ENCODE measurements around the gene CRB3. TPM values are rescaled to one million over a fixed set of nuclear protein-coding genes. Genes with fewer than 3 reads are reported as not detected.

Gene CRB3
- total and polyA plus RNA-seq, 4 experiments from 2014 or later, result 4.2 to 10.3 (median 4.7) TPM

DNA sequence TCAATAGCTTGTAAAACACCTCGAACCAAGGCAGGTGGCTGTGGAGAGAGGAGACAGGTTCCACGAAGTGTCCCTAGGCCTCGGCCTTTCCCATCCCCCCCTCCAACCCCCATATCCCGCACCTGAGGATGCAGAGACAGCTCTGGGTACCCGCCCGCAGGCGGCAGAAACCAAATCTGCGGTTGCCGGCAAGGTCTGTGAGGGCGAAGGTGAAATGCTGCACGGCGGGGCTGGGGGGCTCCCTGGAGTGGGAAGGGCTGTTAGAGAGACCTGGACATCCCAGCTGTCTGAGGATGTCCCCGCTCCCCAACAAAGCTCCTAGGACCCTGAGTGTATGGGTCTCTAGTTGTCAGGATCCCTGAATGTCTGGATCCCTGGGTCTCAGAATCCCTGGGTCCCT lies 14.7 kb downstream of the CRB3 start:
- Mint-ChIP-seq H3K9me3 (no peaks in the 10 kb centered on the region), H3K4me3 (no peak overlapping the region), H3K27ac (peak overlapping the region in 1 of 7 donors; percentile 70), H3K27me3 (no peaks in the 10 kb centered on the region), H3K36me3 (peaks cover 14 to 25% of the 10 kb centered on the region in 2 donors), H3K4me1 (peaks cover 19 to 50% (median 29%) of the 10 kb centered on the region in 4 donors)
- Histone ChIP-seq H3K4me1 (ENCODE audit: insufficient read depth, low read length) (peaks cover 46% of the 10 kb centered on the region), H3K27ac (ENCODE audit: low read depth, low read length) (peak overlapping the region; percentile 93), H3K36me3 (ENCODE audit: insufficient read depth, low read length) (peaks cover 33% of the 10 kb centered on the region), H3K9me3 (ENCODE audit: control insufficient read depth in 1 of 2, low read length in 2 of 2) (no peaks in the 10 kb centered on the region), H3K27me3 (ENCODE audit: insufficient read depth, low read length) (no peaks in the 10 kb centered on the region), H3K4me3 (ENCODE audit: low read length in 2 of 2) (no peak overlapping the region)
- ChIA-PET CTCF (ENCODE audit: partially characterized antibody) (interaction anchor here (1.3 to 1.4 kb wide), 2 partner anchors 21 to 38 kb away, joined by 3 read pairs; no protein-coding TSS in a partner anchor), POLR2A (ENCODE audit: partially characterized antibody) (no interaction called here)
- intact Hi-C loops (cut with micrococcal nuclease), result no loop called here
- DNase-seq, result no peak

- no peaks in the 10 kb centered on the region for H3K9me3 Mint-ChIP-seq
- H3K4me1 Mint-ChIP-seq, result peaks cover 19 to 46% (median 29%) of the 10 kb centered on the region in 4 donors
- H3K36me3 Mint-ChIP-seq, result peaks cover 9 to 22% of the 10 kb centered on the region in 2 donors
- Histone ChIP-seq H3K27ac (ENCODE audit: low read depth, low read length) (peak overlapping the region; percentile 93), H3K9me3 (ENCODE audit: control insufficient read depth in 1 of 2, low read length in 2 of 2) (no peaks in the 10 kb centered on the region), H3K4me1 (ENCODE audit: insufficient read depth, low read length) (peaks cover 46% of the 10 kb centered on the region), H3K27me3 (ENCODE audit: insufficient read depth, low read length) (no peaks in the 10 kb centered on the region), H3K36me3 (ENCODE audit: insufficient read depth, low read length) (peaks cover 27% of the 10 kb centered on the region), H3K4me3 (ENCODE audit: low read length in 2 of 2) (peak overlapping the region in 1 of 2 donors; percentile 0)
- H3K27ac Mint-ChIP-seq, result peak overlapping the region; percentile 93 to 99 (median 98)
- CTCF ChIA-PET (ENCODE audit: partially characterized antibody), result interaction anchor here (1.4 kb wide), 1 partner anchor 261 kb away, joined by 4 read pairs; no protein-coding TSS in a partner anchor
- DNase-seq, result no peak
- intact Hi-C loops (cut with micrococcal nuclease), result no loop called here
- POLR2A ChIA-PET (ENCODE audit: partially characterized antibody), result interaction anchor here (1.6 to 3.0 kb wide), 3 partner anchors 20 to 293 kb away, joined by 4 to 35 read pairs (median 5); partner anchors contain the start of genes SLC25A23 and VAV1
- no peaks in the 10 kb centered on the region for H3K27me3 Mint-ChIP-seq
- H3K4me3 Mint-ChIP-seq, result peak overlapping the region; percentile 94 to 100 (median 96)
Measured at GRCh38 chr19:6479836-6480398, 15.8 kb downstream of the CRB3 start.

DNA sequence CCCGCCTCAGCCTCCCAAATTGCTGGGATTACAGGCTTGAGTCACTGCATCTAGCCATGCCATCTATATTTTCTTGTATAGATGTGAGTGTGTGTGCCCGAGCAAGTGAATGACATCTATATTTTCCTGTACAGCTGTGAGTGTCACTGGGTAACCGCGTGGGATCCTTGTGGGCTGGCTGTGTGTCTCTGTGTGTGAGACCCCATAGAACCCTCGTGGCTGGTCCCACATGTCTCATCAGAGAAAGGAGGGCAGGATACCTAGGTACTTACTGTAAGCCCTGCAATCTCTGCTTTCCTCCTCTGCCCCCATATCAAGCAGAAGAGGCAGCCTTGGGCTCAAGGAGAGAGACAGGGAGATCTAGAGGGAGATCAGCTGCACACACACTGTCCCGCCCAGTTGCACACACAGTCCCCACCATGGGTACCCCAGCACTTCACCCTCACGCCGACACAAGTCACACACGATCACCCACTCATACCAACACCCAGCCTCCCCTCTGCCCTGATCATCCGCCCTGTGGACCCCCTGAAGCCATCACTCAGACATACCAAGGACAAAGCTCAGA lies 16.9 kb downstream of the CRB3 start:
- H3K9me3 ChIP-seq (ENCODE audit: control insufficient read depth in 1 of 2, low read length in 2 of 2), result no peaks in the 10 kb centered on the region

DNA sequence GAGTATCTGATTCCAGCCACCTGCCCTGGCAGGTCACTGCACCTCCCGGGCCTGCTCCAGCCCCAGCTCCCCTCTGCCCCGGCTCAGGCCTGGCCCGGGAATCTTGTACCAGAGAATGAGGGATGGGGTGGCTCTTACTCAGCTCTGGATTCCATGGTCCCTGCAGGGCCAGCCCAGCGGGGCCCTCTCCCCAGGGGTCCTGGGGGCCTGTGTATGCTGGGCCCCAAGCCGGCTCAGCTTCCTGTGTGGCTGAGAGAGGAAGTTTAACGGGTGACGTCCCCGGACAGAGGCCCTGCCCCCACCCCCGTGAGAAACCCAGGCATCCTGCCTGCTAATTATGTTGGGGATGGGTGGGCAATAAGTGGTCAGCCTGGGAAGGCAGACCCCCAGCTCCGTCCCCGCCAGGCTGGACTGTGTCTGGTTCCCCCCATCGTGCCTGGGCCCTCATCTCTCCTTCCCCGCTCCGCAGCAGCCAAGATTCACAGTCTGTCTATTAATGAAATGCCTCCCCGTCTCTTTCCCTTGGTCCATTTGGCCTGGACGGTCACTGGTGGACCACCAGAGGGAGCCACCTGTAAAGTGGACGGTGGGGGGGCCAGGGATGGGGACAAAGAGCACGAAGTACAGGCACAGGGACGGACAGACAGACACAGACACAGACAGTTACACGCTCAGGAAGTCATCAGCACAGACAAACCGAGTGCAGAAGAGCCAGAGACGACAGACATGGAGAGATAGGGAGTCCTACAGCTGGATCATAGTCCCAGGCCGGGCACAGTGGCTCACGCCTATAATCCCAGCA lies 17.7 kb downstream of the CRB3 start, which contains the start of gene DENND1C:
Gene DENND1C, minus strand, starts transcription at position 247 of the 802 bp plus-strand sequence. Its CDS starts 92 bp downstream, at position 155.
- no peaks in the 10 kb centered on the region for H3K9me3 ChIP-seq (ENCODE audit: control insufficient read depth in 1 of 2, low read length in 2 of 2)
- Mint-ChIP-seq H3K4me1 (peaks cover 19 to 46% (median 27%) of the 10 kb centered on the region in 4 donors), H3K4me3 (peak within 1 kb of the TSS; percentile 94 to 100 (median 96)), H3K9me3 (no peaks in the 10 kb centered on the region), H3K36me3 (peaks cover 3 to 15% of the 10 kb centered on the region in 2 donors), H3K27ac (peak within 1 kb of the TSS; percentile 93 to 99 (median 98)), H3K27me3 (no peaks in the 10 kb centered on the region)
- peak within 1 kb of the TSS; percentile 93 for H3K27ac ChIP-seq (ENCODE audit: low read depth, low read length)
- ChIA-PET CTCF (ENCODE audit: partially characterized antibody) (interaction anchor here (0.7 to 1.8 kb wide), 7 partner anchors 16 to 263 kb away, joined by 3 to 6 read pairs (median 4); partner anchors contain the start of gene SLC25A23), POLR2A (ENCODE audit: partially characterized antibody) (interaction anchor here (0.9 to 3.0 kb wide), 17 partner anchors 8 to 291 kb away, joined by 3 to 35 read pairs (median 8); partner anchors contain the start of genes ALKBH7, CLPP, CRB3 and GPR108)
- intact Hi-C loops (cut with micrococcal nuclease), result loop anchor here (1.0 kb wide), 1 partner anchor 21 kb away; no protein-coding TSS in a partner anchor
- peak within 1 kb of the TSS; percentile 91 to 97 for H3K4me3 ChIP-seq (ENCODE audit: low read length in 2 of 2)
- H3K27me3 ChIP-seq (ENCODE audit: insufficient read depth, low read length), result no peaks in the 10 kb centered on the region
- H3K4me1 ChIP-seq (ENCODE audit: insufficient read depth, low read length), result peaks cover 46% of the 10 kb centered on the region
- DNase-seq, result peak; percentile 58 to 66 (median 64)
- peaks cover 10% of the 10 kb centered on the region for H3K36me3 ChIP-seq (ENCODE audit: insufficient read depth, low read length)

More for the DNA sequence above, 16.9 kb downstream of the CRB3 start:
- H3K4me1 ChIP-seq (ENCODE audit: insufficient read depth, low read length), result peaks cover 46% of the 10 kb centered on the region
- POLR2A ChIA-PET (ENCODE audit: partially characterized antibody), result interaction anchor here (0.9 to 3.0 kb wide), 17 partner anchors 8 to 292 kb away, joined by 3 to 35 read pairs (median 8); partner anchors contain the start of genes ALKBH7, CLPP, CRB3 and GPR108
- H3K36me3 ChIP-seq (ENCODE audit: insufficient read depth, low read length), result peaks cover 18% of the 10 kb centered on the region
- peaks cover 19 to 46% (median 29%) of the 10 kb centered on the region in 4 donors for H3K4me1 Mint-ChIP-seq
- peak overlapping the region; percentile 94 to 100 (median 96) for H3K4me3 Mint-ChIP-seq
- H3K27ac ChIP-seq (ENCODE audit: low read depth, low read length), result peak overlapping the region; percentile 93
- H3K27me3 ChIP-seq (ENCODE audit: insufficient read depth, low read length), result no peaks in the 10 kb centered on the region
- CTCF ChIA-PET (ENCODE audit: partially characterized antibody), result interaction anchor here (0.7 to 1.4 kb wide), 6 partner anchors 15 to 262 kb away, joined by 3 to 4 read pairs (median 4); partner anchors contain the start of gene SLC25A23
- peaks cover 8 to 21% of the 10 kb centered on the region in 2 donors for H3K36me3 Mint-ChIP-seq
- no peaks in the 10 kb centered on the region for H3K27me3 Mint-ChIP-seq
- H3K4me3 ChIP-seq (ENCODE audit: low read length in 2 of 2), result peak overlapping the region; percentile 91 to 97
- no peaks in the 10 kb centered on the region for H3K9me3 Mint-ChIP-seq
- peak overlapping the region; percentile 93 to 99 (median 98) for H3K27ac Mint-ChIP-seq
- intact Hi-C loops (cut with micrococcal nuclease), result loop anchor here (1.0 kb wide), 1 partner anchor 21 kb away; no protein-coding TSS in a partner anchor
- DNase-seq, result no peak

- POLR2A ChIA-PET (ENCODE audit: partially characterized antibody), result interaction anchor here (1.5 to 3.0 kb wide), 9 partner anchors 7 to 89 kb away, joined by 5 to 35 read pairs (median 11); partner anchors contain the start of genes CRB3, KHSRP and SLC25A23
- no peak for DNase-seq
- intact Hi-C loops (cut with micrococcal nuclease), result no loop called here
- Histone ChIP-seq H3K27me3 (ENCODE audit: insufficient read depth, low read length) (no peaks in the 10 kb centered on the region), H3K36me3 (ENCODE audit: insufficient read depth, low read length) (peaks cover 4% of the 10 kb centered on the region), H3K4me1 (ENCODE audit: insufficient read depth, low read length) (peaks cover 46% of the 10 kb centered on the region), H3K9me3 (ENCODE audit: control insufficient read depth in 1 of 2, low read length in 2 of 2) (no peaks in the 10 kb centered on the region), H3K27ac (ENCODE audit: low read depth, low read length) (peak overlapping the region; percentile 93), H3K4me3 (ENCODE audit: low read length in 2 of 2) (peak overlapping the region in 1 of 2 donors; percentile 91)
- H3K36me3 Mint-ChIP-seq, result peaks cover 3 to 15% of the 10 kb centered on the region in 2 donors
- peaks cover 19 to 46% (median 27%) of the 10 kb centered on the region in 4 donors for H3K4me1 Mint-ChIP-seq
- H3K9me3 Mint-ChIP-seq, result no peaks in the 10 kb centered on the region
- H3K4me3 Mint-ChIP-seq, result peak overlapping the region; percentile 94 to 100 (median 96)
- H3K27ac Mint-ChIP-seq, result peak overlapping the region; percentile 93 to 99 (median 98)
- no peaks in the 10 kb centered on the region for H3K27me3 Mint-ChIP-seq
- CTCF ChIA-PET (ENCODE audit: partially characterized antibody), result interaction anchor here (1.2 to 1.8 kb wide), 2 partner anchors 17 to 35 kb away, joined by 4 to 6 read pairs; no protein-coding TSS in a partner anchor
Measured at GRCh38 chr19:6482343-6482686, 18.2 kb downstream of the CRB3 start.

DNA sequence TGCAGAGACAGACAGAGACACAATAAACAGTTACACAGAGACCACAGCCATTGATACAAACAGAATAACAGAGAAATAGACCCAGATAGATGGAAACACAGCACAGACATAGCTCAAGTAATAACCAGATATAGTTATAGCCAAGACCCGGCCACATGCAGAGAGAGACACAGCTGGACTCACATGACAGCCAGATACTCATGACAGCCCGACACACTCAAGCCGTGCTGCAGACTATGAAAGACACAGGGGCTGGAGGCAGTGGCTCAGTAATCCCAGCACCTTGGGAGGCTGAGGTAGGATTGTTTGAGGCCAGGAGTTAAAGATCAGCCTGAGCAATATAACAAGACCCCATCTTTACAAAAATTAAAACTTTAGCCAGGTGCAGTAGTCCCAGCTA lies 19.2 kb downstream of the CRB3 start:
- Histone ChIP-seq H3K36me3 (ENCODE audit: insufficient read depth, low read length) (peaks cover 4% of the 10 kb centered on the region), H3K27me3 (ENCODE audit: insufficient read depth, low read length) (no peaks in the 10 kb centered on the region), H3K9me3 (ENCODE audit: control insufficient read depth in 1 of 2, low read length in 2 of 2) (no peaks in the 10 kb centered on the region), H3K4me1 (ENCODE audit: insufficient read depth, low read length) (peaks cover 46% of the 10 kb centered on the region), H3K4me3 (ENCODE audit: low read length in 2 of 2) (no peak overlapping the region), H3K27ac (ENCODE audit: low read depth, low read length) (no peak overlapping the region)
- Mint-ChIP-seq H3K9me3 (no peaks in the 10 kb centered on the region), H3K4me3 (peak overlapping the region in 6 of 8 donors; percentile 16 to 53 (median 26)), H3K4me1 (peaks cover 19 to 46% (median 27%) of the 10 kb centered on the region in 4 donors), H3K27ac (peak overlapping the region; percentile 63 to 99 (median 93)), H3K36me3 (peaks cover 3 to 15% of the 10 kb centered on the region in 2 donors), H3K27me3 (no peaks in the 10 kb centered on the region)
- no peak for DNase-seq
- intact Hi-C loops (cut with micrococcal nuclease), result no loop called here
- ChIA-PET POLR2A (ENCODE audit: partially characterized antibody) (interaction anchor here (0.9 kb wide), 1 partner anchor 16 kb away, joined by 3 read pairs; no protein-coding TSS in a partner anchor), CTCF (ENCODE audit: partially characterized antibody) (interaction anchor here (1.8 kb wide), 1 partner anchor 16 kb away, joined by 6 read pairs; no protein-coding TSS in a partner anchor)
